ENCODE results near the gene DPP3. TPM values are rescaled to one million over a fixed set of nuclear protein-coding genes. Genes with fewer than 3 reads are reported as not detected.

The DPP3 gene, protein sequence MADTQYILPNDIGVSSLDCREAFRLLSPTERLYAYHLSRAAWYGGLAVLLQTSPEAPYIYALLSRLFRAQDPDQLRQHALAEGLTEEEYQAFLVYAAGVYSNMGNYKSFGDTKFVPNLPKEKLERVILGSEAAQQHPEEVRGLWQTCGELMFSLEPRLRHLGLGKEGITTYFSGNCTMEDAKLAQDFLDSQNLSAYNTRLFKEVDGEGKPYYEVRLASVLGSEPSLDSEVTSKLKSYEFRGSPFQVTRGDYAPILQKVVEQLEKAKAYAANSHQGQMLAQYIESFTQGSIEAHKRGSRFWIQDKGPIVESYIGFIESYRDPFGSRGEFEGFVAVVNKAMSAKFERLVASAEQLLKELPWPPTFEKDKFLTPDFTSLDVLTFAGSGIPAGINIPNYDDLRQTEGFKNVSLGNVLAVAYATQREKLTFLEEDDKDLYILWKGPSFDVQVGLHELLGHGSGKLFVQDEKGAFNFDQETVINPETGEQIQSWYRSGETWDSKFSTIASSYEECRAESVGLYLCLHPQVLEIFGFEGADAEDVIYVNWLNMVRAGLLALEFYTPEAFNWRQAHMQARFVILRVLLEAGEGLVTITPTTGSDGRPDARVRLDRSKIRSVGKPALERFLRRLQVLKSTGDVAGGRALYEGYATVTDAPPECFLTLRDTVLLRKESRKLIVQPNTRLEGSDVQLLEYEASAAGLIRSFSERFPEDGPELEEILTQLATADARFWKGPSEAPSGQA
- 75.4 and 101 TPM in 2 replicates for total RNA-seq

DNA sequence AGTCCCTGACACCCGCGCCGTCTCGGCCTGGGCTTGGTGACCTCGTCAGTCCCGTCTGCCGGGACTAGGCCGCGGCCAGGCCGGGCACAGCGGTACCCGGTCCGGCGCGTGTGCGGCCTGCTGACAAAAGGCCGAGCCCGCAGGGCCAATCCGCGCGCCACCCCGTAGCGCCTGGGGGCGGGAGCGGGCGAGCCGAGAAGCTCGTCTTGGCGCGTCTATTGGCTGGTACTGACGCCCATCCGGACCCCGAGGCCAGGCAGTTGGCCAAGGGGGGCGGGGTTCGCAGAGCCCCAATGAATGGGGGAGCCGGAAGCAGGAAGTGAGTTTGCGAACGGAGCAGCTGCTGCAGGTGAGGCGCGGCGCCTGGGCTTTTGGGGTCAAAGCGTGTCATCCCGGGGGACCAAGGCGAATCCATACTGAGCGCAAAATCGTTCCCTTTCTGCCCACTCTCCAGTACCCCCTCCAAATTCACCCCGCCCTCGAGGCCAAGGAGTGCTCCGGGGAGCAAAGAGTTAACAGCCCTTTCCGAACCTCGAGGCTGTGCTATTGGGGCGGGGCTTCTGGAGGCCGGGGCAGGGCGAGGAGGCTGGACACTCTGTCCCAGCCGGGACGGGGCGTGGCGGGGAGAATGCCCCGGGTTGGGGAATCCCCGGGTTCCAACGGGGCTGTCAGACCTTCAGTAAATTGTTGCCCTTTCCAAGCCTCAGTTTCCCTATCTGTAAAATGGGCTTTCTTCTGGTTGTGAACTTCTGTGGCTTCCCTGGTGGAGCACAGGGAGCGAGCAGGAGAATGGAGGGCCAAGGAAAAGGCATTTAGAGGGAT lies at the start of gene DPP3:
Gene DPP3, plus strand, starts transcription at position 318 of the 822 bp plus-strand sequence. CDS start 1,767 bp downstream, outside the sequence.

DNA sequence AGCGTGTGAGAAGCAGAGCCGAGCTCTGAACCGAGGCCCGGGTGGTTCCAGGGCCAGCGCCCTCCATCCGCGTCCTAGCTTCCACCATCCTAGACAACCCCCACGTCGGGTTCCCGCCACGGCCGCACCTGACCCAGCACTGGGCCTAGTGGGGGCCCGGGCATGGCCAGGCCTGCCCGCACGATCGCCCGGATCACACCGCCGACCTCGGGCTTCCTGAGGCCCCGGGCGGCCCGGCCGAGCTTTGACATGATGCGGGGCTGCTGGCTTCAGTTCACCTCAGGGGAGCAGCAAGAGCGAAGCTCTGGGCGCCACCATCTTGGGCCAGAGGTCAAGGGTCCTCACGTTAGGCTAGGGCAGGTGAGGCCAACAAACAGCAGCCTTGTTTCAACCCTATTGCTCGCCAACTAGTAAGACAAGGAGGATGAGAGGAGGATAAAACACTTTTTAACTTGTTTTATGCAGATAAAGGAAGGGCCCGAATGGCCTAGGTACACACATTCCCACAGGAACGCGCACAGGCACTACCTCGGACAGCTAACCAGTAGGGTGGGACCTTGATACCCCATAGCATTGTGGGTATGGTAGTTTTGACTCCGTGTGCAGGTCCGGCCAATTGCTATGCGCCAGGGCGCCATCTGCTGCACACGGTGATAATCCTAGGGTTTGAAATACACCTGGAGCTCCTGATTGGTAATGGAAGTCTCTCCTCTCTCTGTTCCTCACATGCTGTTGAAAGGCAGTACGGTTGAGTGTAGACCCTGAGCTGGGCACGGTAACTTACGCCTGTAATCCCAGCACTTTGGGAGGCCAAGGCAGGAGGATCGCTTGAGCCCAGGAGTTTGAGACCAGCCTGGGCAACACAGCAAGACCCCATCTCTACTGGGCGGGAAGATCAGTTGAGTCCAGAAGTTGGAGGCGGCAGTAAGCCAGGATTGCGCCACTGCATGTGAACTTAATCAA lies 41.4 kb upstream of the DPP3 start, which contains the start of gene MRPL11:
Gene MRPL11, minus strand, starts transcription at position 345 of the 963 bp plus-strand sequence. Its CDS starts 94 bp downstream, at position 251.

DNA sequence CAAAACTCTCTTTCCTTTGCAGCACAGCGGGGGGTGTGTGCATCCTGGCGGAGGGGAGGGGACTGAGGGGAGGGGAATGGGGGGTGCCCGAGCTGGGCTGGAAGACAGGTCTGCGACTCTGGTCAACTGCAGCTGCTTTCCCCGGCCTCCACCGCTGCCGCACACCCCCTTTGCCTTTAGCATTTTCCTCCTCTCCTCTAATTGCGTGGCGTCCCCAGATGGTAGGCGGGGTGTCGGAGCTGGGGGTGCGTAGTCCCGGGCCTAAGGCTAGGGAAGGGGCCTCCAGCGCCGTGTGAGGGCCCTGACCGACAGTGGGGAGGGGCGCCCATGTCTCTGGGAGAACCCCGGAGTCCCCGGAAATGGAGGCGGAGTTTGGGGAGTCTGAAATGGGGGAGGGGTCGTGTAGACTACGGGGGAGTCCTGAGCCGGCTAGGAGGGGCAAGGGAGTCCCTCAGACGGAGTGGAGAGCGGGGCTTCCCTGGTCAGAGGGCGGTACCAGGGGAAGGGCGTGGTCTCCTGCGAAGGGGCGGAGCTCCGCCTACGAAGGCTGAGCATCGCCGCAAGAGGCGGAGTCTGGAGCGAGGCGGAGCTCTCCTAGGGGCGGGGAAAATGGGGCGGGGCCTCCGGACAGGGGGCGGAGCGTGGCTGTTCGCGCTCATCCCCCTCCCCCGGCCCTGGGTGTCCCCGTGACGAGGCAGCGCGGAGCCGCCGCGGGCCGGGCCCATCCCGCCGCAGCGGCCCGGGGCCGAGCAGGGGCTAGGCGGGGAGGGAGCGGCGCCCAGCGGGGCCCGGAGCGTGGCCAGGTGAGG lies 13.8 kb upstream of the DPP3 start, which contains the start of gene PELI3:
Gene PELI3, plus strand, starts transcription at position 681 of the 809 bp plus-strand sequence. CDS start 1,224 bp downstream, outside the sequence.

DNA sequence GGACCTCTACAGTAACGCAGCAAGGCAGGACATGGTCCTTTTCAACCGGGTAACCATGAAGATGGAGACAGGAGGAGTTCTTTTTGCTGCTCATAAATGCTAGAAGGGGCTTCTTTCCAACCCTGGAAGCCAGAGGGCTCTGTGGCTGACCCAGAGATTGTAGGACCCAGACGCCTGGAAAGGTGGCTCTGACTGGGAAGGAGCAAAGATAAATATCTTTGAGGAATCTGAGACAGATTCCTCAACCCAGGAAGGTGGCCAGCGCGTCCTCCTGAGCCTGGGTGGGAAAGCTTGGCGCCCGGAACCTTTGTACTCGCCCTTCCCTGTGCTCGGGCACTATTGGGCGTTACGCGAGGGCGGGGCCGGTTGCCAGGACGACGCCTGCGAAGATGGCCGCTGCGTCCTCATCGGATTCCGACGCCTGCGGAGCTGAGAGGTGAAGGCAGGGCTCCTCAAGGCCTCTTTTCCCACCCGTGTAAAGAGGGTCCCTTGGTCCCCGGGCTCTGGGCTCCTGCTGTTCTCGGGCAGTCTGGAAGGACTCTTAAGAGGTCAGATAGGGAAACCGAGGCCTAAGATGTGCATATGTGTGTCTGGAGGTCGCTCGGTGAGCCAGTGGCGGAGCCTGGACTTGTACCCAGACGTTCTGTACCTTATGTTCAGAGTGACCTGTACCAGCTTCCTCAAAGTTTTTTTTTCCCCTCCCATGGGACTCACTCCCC lies 30.2 kb downstream of the DPP3 start, which contains the start of gene BBS1:
Gene BBS1, plus strand, starts transcription at position 365 of the 719 bp plus-strand sequence. Its CDS starts 25 bp downstream, at position 390.

DNA sequence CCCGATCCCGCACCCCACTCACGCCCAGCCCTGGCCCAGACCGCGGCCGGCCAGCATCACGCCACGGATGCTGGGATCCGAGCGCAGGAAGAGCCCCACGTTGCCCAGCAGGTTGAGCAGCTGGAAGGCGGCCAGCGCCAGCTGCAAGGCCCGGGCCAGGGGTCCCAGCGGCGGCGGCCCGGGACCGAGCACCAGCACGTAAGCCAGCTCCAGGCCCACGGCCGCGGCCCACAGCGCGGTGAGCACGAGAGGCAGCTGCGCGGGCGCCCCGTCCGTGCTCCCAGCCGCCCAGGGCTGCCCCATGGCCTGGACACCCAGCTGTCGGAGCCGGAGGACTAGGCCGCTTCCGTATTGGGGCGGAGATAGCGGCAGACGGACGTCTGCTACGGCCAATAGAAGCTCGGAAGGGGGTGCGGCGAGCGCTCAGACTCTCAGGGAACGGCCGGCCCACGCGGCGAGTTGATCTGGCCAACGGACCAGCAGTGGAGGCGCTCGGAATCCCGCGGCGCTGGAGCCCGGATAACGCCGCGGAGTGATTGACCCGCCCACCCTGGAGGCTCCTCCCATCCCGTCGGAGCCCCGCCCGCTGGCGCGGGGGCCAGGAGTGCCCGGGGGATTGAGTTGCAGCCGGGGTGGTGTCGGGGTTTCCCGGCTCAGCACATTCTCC lies 65.6 kb downstream of the DPP3 start, which contains the start of gene ZDHHC24:
Gene ZDHHC24, minus strand, starts transcription at position 348 of the 667 bp plus-strand sequence. Its CDS starts 45 bp downstream, at position 303.

DNA sequence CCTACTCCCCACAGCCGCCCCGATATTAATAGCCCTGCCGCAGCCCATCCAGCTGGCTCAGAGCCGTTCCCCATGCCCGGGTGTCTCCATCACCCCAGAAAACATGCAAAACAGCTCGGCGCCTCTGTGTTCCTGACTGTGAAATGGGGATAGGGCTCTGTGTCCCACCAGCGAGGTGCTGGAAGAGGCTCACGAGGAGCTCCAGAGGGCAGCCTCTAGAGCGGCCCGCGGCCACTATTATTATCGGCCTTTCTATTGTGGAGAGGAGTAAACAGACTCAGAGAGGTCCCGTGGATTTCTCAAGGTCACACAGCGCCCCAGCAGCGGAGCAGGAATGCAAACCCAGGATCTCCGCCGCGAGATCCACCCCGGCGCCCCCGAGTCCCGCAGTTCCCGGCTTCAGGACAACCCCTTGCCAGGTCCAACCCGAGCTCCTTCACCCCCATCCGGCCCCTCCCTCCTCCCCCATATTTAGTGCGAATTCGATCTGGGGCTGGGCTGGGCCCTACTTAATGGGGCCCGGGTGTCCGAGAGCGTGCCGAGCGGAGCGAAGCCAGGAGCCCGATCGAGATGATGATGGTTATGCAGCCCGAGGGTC lies 66.2 kb downstream of the DPP3 start, which contains the start of gene ACTN3:
Gene ACTN3, plus strand, starts transcription at position 536 of the 598 bp plus-strand sequence. Its CDS starts 35 bp downstream, at position 571.

Other genes with a start within 250 kb of the DPP3 start
- 25.6 and 28.0 TPM in 2 replicates for gene KLC2, start 222.7 kb upstream of the DPP3 start, total RNA-seq
- 153 and 177 TPM in 2 replicates for gene RAB1B, start 211.8 kb upstream of the DPP3 start, total RNA-seq
- gene CNIH2, start 202.3 kb upstream of the DPP3 start, total RNA-seq: 0.63 and 2.0 TPM in 2 replicates
- 172 and 188 TPM in 2 replicates for gene YIF1A, start 191.3 kb upstream of the DPP3 start, total RNA-seq
- 0.16 and 17.6 TPM in 2 replicates for gene TMEM151A, start 188.5 kb upstream of the DPP3 start, total RNA-seq
- 1.8 and 5.1 TPM in 2 replicates for gene CD248, start 163.4 kb upstream of the DPP3 start, total RNA-seq
- 21.3 and 23.7 TPM in 2 replicates for gene RIN1, start 144.0 kb upstream of the DPP3 start, total RNA-seq
- gene BRMS1, start 135.3 kb upstream of the DPP3 start, total RNA-seq: 41.2 and 63.6 TPM in 2 replicates
- 31.3 and 44.7 TPM in 2 replicates for gene B4GAT1, start 132.8 kb upstream of the DPP3 start, total RNA-seq
- 3.3 and 5.2 TPM in 2 replicates for gene SLC29A2, start 108.7 kb upstream of the DPP3 start, total RNA-seq
- 0.13 TPM in 1 of 2 replicates, not detected in the other for gene NPAS4, start 59.4 kb upstream of the DPP3 start, total RNA-seq
- gene MRPL11, start 41.6 kb upstream of the DPP3 start, total RNA-seq: 46.9 and 71.0 TPM in 2 replicates
- gene PELI3, start 13.5 kb upstream of the DPP3 start, total RNA-seq: 4.6 and 9.9 TPM in 2 replicates
- gene BBS1, start 30.2 kb downstream of the DPP3 start, total RNA-seq: 24.9 and 52.4 TPM in 2 replicates
- 32.3 and 44.5 TPM in 2 replicates for gene ZDHHC24, start 65.6 kb downstream of the DPP3 start, total RNA-seq
- gene ACTN3, start 66.5 kb downstream of the DPP3 start, total RNA-seq: under 0.01 and 0.13 TPM in 2 replicates
- gene CTSF, start 88.2 kb downstream of the DPP3 start, total RNA-seq: 9.6 and 61.5 TPM in 2 replicates
- 0.16 and 0.76 TPM in 2 replicates for gene CCDC87, start 112.6 kb downstream of the DPP3 start, total RNA-seq
- gene CCS, start 112.8 kb downstream of the DPP3 start, total RNA-seq: 20.4 and 32.2 TPM in 2 replicates
- gene RBM14, start 136.2 kb downstream of the DPP3 start, total RNA-seq: 34.5 and 52.3 TPM in 2 replicates
- gene RBM4, start 158.3 kb downstream of the DPP3 start, total RNA-seq: 100 and 155 TPM in 2 replicates
- gene RBM4B, start 197.5 kb downstream of the DPP3 start, total RNA-seq: 11.9 and 14.2 TPM in 2 replicates
- gene SPTBN2, start 248.8 kb downstream of the DPP3 start, total RNA-seq: 63.4 and 74.8 TPM in 2 replicates